Measurements from ENCODE around the gene ABLIM2. TPM values are rescaled to one million over a fixed set of nuclear protein-coding genes. Genes with fewer than 3 reads are reported as not detected.

ABLIM2 gene
- total and polyA plus RNA-seq, 4 experiments from 2014 or later = 0.44 to 7.9 (median 3.8) TPM

DNA sequence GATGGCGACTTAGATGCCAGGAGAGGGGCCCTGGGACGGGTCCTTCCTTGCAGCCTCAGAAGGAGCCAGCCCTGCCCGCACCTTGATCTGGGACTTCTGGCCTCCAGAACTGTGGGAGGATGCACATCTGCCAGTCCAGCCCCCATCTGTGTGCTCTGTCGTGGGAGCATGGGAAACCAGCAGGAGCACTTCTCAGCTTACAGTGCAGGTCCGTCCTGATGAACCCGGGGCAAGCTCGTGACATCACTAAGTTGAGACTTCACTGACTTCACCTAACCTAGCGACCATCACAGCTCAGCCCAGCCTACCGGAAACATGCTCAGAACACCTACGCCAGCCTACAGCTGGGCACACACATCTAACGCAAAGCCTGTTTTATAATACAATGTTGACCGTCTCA, 38.1 kb downstream of the ABLIM2 start:
- H3K27ac ChIP-seq (ENCODE audit: low read depth, low read length) = no peak overlapping the region
- no peaks in the 10 kb centered on the region for H3K36me3 ChIP-seq (ENCODE audit: insufficient read depth, low read length)
- Mint-ChIP-seq H3K4me3 (no peak overlapping the region), H3K9me3 (no peaks in the 10 kb centered on the region), H3K27ac (no peak overlapping the region), H3K4me1 (peaks cover 0 to 11% (median 6%) of the 10 kb centered on the region in 4 donors), H3K36me3 (no peaks in the 10 kb centered on the region), H3K27me3 (no peaks in the 10 kb centered on the region)
- H3K4me1 ChIP-seq (ENCODE audit: insufficient read depth, low read length) = no peaks in the 10 kb centered on the region
- H3K27me3 ChIP-seq (ENCODE audit: insufficient read depth, low read length) = no peaks in the 10 kb centered on the region
- no peaks in the 10 kb centered on the region for H3K9me3 ChIP-seq (ENCODE audit: control insufficient read depth in 1 of 2, low read length in 2 of 2)
- intact Hi-C loops (cut with micrococcal nuclease) = no loop called here
- ChIA-PET POLR2A (ENCODE audit: partially characterized antibody) (no interaction called here), CTCF (ENCODE audit: partially characterized antibody) (no interaction called here)
- no peak for DNase-seq
- H3K4me3 ChIP-seq (ENCODE audit: low read length in 2 of 2) = no peak overlapping the region

DNA sequence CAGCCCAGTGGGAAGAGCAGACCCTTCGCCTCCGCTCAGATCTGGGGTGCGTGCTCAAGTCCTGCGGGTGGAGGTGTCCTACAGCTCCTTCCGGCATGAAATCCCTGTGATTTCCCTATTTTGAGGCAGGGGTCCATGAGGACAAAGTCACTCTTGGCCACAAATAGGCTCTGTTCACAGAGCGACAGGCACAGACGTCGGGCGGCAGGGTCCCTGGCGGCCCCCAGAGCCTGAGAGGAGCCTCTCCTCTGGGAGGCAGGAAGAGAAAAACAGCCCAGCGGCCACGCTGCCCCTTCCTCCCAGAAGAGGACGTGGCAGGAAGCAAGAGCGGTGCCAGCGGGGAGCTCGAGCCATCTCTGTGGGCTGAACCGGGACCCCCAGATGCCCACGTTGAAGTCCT, 38.7 kb downstream of the ABLIM2 start:
- no peak overlapping the region for H3K27ac ChIP-seq (ENCODE audit: low read depth, low read length)
- no peak overlapping the region for H3K4me3 ChIP-seq (ENCODE audit: low read length in 2 of 2)
- H3K4me1 Mint-ChIP-seq = peaks cover 0 to 17% (median 6%) of the 10 kb centered on the region in 4 donors
- no peak overlapping the region for H3K27ac Mint-ChIP-seq
- H3K9me3 ChIP-seq (ENCODE audit: control insufficient read depth in 1 of 2, low read length in 2 of 2) = no peaks in the 10 kb centered on the region
- no peaks in the 10 kb centered on the region for H3K27me3 Mint-ChIP-seq
- H3K4me3 Mint-ChIP-seq = no peak overlapping the region
- no peaks in the 10 kb centered on the region for H3K9me3 Mint-ChIP-seq
- ChIA-PET CTCF (ENCODE audit: partially characterized antibody) (no interaction called here), POLR2A (ENCODE audit: partially characterized antibody) (no interaction called here)
- H3K27me3 ChIP-seq (ENCODE audit: insufficient read depth, low read length) = no peaks in the 10 kb centered on the region
- no peaks in the 10 kb centered on the region for H3K36me3 Mint-ChIP-seq
- intact Hi-C loops (cut with micrococcal nuclease) = no loop called here
- H3K36me3 ChIP-seq (ENCODE audit: insufficient read depth, low read length) = no peaks in the 10 kb centered on the region
- H3K4me1 ChIP-seq (ENCODE audit: insufficient read depth, low read length) = no peaks in the 10 kb centered on the region
- no peak for DNase-seq

DNA sequence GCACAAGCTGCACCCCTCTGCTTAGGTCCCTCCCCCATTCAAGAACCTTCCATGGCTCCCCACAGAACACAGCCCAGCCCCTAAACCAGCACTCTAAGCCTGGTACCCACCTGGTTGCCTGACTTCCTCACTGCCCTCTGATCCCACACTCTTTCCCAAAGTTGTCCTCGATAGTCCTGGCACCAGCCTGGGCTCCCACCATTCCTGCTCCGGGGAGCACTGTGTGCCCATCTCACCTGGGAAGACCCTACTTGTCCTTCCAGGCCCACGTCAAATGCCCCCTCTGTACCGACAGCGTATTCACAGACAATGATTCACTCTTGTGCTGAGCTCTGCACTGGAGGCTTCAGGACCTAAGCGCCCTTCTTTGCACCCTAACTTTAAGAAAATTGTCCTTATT, 40.1 kb downstream of the ABLIM2 start:
- Mint-ChIP-seq H3K27me3 (no peaks in the 10 kb centered on the region), H3K4me3 (no peak overlapping the region), H3K9me3 (no peaks in the 10 kb centered on the region), H3K27ac (no peak overlapping the region), H3K4me1 (peaks cover 0 to 17% (median 6%) of the 10 kb centered on the region in 4 donors), H3K36me3 (no peaks in the 10 kb centered on the region)
- ChIA-PET CTCF (ENCODE audit: partially characterized antibody) (no interaction called here), POLR2A (ENCODE audit: partially characterized antibody) (no interaction called here)
- no peaks in the 10 kb centered on the region for H3K36me3 ChIP-seq (ENCODE audit: insufficient read depth, low read length)
- H3K4me3 ChIP-seq (ENCODE audit: low read length in 2 of 2) = no peak overlapping the region
- no peaks in the 10 kb centered on the region for H3K4me1 ChIP-seq (ENCODE audit: insufficient read depth, low read length)
- H3K9me3 ChIP-seq (ENCODE audit: control insufficient read depth in 1 of 2, low read length in 2 of 2) = no peaks in the 10 kb centered on the region
- H3K27ac ChIP-seq (ENCODE audit: low read depth, low read length) = no peak overlapping the region
- DNase-seq = no peak
- H3K27me3 ChIP-seq (ENCODE audit: insufficient read depth, low read length) = no peaks in the 10 kb centered on the region
- intact Hi-C loops (cut with micrococcal nuclease) = no loop called here

DNA sequence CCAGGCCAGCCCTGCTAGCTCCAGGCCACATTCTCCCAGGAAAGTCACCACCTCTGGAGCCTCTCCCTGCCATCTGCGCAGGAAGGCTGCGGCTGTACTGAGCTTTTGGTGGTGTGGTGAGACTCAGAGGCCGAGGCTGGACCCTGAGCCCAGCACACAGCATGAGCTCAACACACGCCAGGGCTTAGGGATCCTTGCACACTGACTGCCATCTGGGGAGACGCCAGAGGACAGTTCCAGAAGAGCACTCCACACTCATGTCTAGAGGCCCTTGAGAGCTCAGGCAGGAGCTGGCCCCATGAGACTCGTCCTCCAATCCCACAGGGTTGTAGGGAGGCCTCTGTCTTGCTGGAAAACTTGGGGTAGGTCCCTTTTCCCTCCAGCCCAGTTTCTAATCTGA, 40.6 kb downstream of the ABLIM2 start:
- ChIA-PET POLR2A (ENCODE audit: partially characterized antibody) (no interaction called here), CTCF (ENCODE audit: partially characterized antibody) (no interaction called here)
- Histone ChIP-seq H3K27ac (ENCODE audit: low read depth, low read length) (no peak overlapping the region), H3K36me3 (ENCODE audit: insufficient read depth, low read length) (no peaks in the 10 kb centered on the region), H3K27me3 (ENCODE audit: insufficient read depth, low read length) (no peaks in the 10 kb centered on the region), H3K4me1 (ENCODE audit: insufficient read depth, low read length) (no peaks in the 10 kb centered on the region), H3K4me3 (ENCODE audit: low read length in 2 of 2) (no peak overlapping the region), H3K9me3 (ENCODE audit: control insufficient read depth in 1 of 2, low read length in 2 of 2) (no peaks in the 10 kb centered on the region)
- Mint-ChIP-seq H3K9me3 (no peaks in the 10 kb centered on the region), H3K27me3 (no peaks in the 10 kb centered on the region), H3K36me3 (no peaks in the 10 kb centered on the region), H3K4me3 (no peak overlapping the region), H3K4me1 (peaks cover 0 to 17% (median 6%) of the 10 kb centered on the region in 4 donors), H3K27ac (no peak overlapping the region)
- DNase-seq = no peak
- intact Hi-C loops (cut with micrococcal nuclease) = no loop called here

DNA sequence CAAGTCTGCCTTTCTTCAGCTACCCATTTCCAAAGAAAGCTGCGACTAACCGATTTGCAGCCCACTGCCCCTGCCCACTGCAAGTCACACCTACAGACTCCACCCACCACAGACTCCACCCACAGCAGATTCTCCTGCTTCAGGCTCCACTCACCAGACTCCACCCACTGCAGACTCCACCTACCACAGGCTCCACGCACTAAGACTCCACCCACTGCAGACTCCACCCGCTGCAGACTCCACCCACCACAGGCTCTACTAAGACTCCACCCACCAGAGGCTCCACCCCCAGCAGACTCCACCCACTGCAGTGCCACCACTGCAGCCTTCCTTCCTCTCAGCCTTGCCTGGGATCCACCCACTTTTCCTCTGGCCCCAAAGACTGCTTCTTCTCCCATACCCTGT, 41.3 kb downstream of the ABLIM2 start:
- Histone ChIP-seq H3K36me3 (ENCODE audit: insufficient read depth, low read length) (no peaks in the 10 kb centered on the region), H3K9me3 (ENCODE audit: control insufficient read depth in 1 of 2, low read length in 2 of 2) (no peaks in the 10 kb centered on the region), H3K27ac (ENCODE audit: low read depth, low read length) (no peak overlapping the region), H3K4me1 (ENCODE audit: insufficient read depth, low read length) (no peaks in the 10 kb centered on the region), H3K27me3 (ENCODE audit: insufficient read depth, low read length) (no peaks in the 10 kb centered on the region), H3K4me3 (ENCODE audit: low read length in 2 of 2) (no peak overlapping the region)
- Mint-ChIP-seq H3K4me1 (peaks cover 0 to 17% (median 6%) of the 10 kb centered on the region in 4 donors), H3K36me3 (no peaks in the 10 kb centered on the region), H3K9me3 (no peaks in the 10 kb centered on the region), H3K4me3 (no peak overlapping the region), H3K27me3 (no peaks in the 10 kb centered on the region), H3K27ac (peak overlapping the region in 1 of 7 donors; percentile 85)
- ChIA-PET CTCF (ENCODE audit: partially characterized antibody) (no interaction called here), POLR2A (ENCODE audit: partially characterized antibody) (no interaction called here)
- DNase-seq = peak; percentile 6 to 44 (median 19)
- intact Hi-C loops (cut with micrococcal nuclease) = no loop called here

DNA sequence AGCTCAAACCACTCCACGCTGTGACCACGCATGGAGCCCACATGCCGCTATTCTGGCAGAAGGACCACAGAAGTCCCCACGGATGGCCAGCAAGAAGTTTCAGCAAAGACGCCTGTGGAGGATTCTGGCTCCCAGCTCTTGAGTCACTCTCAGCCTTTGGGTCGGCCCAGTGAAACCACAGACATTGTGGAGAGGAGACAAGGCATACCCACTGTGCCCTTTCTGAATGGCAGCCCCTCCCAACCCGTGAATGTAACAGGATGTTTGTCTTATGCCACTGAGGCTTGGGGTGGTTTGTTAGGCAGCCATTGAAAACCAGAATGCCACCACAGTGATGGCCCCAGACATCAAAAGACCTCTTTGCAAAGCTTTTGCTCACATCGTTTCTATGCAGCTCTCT, 42.7 kb downstream of the ABLIM2 start:
- no peaks in the 10 kb centered on the region for H3K27me3 Mint-ChIP-seq
- no peaks in the 10 kb centered on the region for H3K36me3 Mint-ChIP-seq
- POLR2A ChIA-PET (ENCODE audit: partially characterized antibody) = no interaction called here
- Histone ChIP-seq H3K4me1 (ENCODE audit: insufficient read depth, low read length) (no peaks in the 10 kb centered on the region), H3K9me3 (ENCODE audit: control insufficient read depth in 1 of 2, low read length in 2 of 2) (no peaks in the 10 kb centered on the region), H3K36me3 (ENCODE audit: insufficient read depth, low read length) (no peaks in the 10 kb centered on the region), H3K27ac (ENCODE audit: low read depth, low read length) (no peak overlapping the region), H3K4me3 (ENCODE audit: low read length in 2 of 2) (no peak overlapping the region), H3K27me3 (ENCODE audit: insufficient read depth, low read length) (no peaks in the 10 kb centered on the region)
- H3K27ac Mint-ChIP-seq = peak overlapping the region in 1 of 7 donors; percentile 70
- no peak for DNase-seq
- CTCF ChIA-PET (ENCODE audit: partially characterized antibody) = no interaction called here
- no peaks in the 10 kb centered on the region for H3K9me3 Mint-ChIP-seq
- H3K4me1 Mint-ChIP-seq = peaks cover 0 to 17% (median 6%) of the 10 kb centered on the region in 4 donors
- no peak overlapping the region for H3K4me3 Mint-ChIP-seq
- intact Hi-C loops (cut with micrococcal nuclease) = no loop called here

DNA sequence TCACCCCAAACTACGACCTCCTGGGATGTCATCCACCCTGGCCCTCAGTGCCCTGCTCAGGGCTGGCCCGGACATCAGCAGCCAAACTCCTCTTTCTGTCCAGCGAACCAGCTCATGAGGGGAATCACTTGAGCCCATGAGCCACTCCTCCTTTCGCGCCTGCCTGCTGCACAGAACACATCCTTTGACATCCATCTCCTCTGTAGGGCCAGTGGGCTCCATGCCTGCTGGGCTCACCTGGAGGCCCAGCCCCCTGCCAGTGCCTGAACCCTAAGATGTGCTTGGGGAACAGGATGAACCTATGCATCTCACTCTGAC, 43.5 kb downstream of the ABLIM2 start:
- peaks cover 0 to 2% of the 10 kb centered on the region in 2 donors for H3K27me3 Mint-ChIP-seq
- H3K27ac ChIP-seq (ENCODE audit: low read depth, low read length) = no peak overlapping the region
- no peak overlapping the region for H3K4me3 ChIP-seq (ENCODE audit: low read length in 2 of 2)
- CTCF ChIA-PET (ENCODE audit: partially characterized antibody) = no interaction called here
- no peaks in the 10 kb centered on the region for H3K9me3 Mint-ChIP-seq
- peak overlapping the region in 2 of 7 donors; percentile 9 to 29 for H3K27ac Mint-ChIP-seq
- H3K4me1 Mint-ChIP-seq = peaks cover 0 to 17% (median 6%) of the 10 kb centered on the region in 4 donors
- no peak for DNase-seq
- intact Hi-C loops (cut with micrococcal nuclease) = no loop called here
- POLR2A ChIA-PET (ENCODE audit: partially characterized antibody) = no interaction called here
- no peaks in the 10 kb centered on the region for H3K36me3 ChIP-seq (ENCODE audit: insufficient read depth, low read length)
- peaks cover 0 to 3% of the 10 kb centered on the region in 2 donors for H3K36me3 Mint-ChIP-seq
- H3K4me3 Mint-ChIP-seq = no peak overlapping the region
- H3K27me3 ChIP-seq (ENCODE audit: insufficient read depth, low read length) = no peaks in the 10 kb centered on the region
- H3K9me3 ChIP-seq (ENCODE audit: control insufficient read depth in 1 of 2, low read length in 2 of 2) = no peaks in the 10 kb centered on the region
- H3K4me1 ChIP-seq (ENCODE audit: insufficient read depth, low read length) = no peaks in the 10 kb centered on the region

Data from CD4-positive, alpha-beta memory T cell (primary cell).